Keratinocyte (primary cell): Measurements from ENCODE around the gene SULT1C2.

ENCODE experiments used
- EZH2 ChIP-seq: IDR thresholded peaks from one replicate; pipeline ENCODE4 v1.6.1; 2012; ENCODE audit warnings: inconsistent platforms, mild to moderate bottlenecking, low read length, moderate library complexity
- TF ChIP-seq, protein P1 (sequence below), 3 experiments: IDR thresholded peaks in 1 of 3; conservative IDR thresholded peaks in 1 of 3; optimal IDR thresholded peaks in 1 of 3; 2 replicates in 2 of 3; 3 replicates in 1 of 3; pipeline versions ENCODE3 to v1.5.1; 2011; ENCODE audit warnings: low read length in 3 of 3, mild to moderate bottlenecking in 3 of 3, moderate library complexity in 2 of 3, control low read depth in 1 of 3, inconsistent platforms in 1 of 3; ENCODE audit not compliant: insufficient read depth in 2 of 3; ENCODE audit errors: extremely low read depth in 1 of 3

DNA sequence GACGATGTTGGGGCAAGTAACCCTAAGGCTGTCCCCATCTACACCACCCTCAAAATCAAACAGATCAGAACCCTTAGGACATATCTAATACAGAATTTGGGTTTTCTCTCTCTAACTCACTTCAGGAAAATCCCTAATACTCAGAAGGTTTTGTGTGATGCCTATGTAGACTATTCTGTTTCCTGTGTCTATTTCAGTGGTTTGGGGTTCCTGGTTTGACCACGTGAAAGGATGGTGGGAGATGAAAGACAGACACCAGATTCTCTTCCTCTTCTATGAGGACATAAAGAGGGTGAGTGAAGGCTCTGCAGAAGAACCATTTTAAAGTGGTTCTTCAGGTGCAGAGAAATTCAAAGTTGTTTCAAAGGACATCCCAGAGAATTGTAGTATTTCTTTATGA is 16.3 kb downstream of the SULT1C2 start:
- TF ChIP-seq, protein P1, sequence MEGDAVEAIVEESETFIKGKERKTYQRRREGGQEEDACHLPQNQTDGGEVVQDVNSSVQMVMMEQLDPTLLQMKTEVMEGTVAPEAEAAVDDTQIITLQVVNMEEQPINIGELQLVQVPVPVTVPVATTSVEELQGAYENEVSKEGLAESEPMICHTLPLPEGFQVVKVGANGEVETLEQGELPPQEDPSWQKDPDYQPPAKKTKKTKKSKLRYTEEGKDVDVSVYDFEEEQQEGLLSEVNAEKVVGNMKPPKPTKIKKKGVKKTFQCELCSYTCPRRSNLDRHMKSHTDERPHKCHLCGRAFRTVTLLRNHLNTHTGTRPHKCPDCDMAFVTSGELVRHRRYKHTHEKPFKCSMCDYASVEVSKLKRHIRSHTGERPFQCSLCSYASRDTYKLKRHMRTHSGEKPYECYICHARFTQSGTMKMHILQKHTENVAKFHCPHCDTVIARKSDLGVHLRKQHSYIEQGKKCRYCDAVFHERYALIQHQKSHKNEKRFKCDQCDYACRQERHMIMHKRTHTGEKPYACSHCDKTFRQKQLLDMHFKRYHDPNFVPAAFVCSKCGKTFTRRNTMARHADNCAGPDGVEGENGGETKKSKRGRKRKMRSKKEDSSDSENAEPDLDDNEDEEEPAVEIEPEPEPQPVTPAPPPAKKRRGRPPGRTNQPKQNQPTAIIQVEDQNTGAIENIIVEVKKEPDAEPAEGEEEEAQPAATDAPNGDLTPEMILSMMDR (optimal IDR thresholded peaks at IDR 0.05 in 1 of 3, IDR thresholded peaks at IDR 0.05 in 1 of 3, conservative IDR thresholded peaks at IDR 0.05 in 1 of 3; ENCODE audit: extremely low read depth in 1 of 3, insufficient read depth in 2 of 3, low read length in 3 of 3), result no peak
- no peak for TF ChIP-seq EZH2
